CD1c-positive myeloid dendritic cell (primary cell): ENCODE data around the gene RNF145.
A peak's percentile ranks its signal among the peaks of the same experiment; 100 is the strongest.

Experiments
- DNase-seq: peaks from one replicate; pipeline ENCODE4 v3.0.0-alpha.2; 2016; ENCODE audit errors: extremely low spot score

RNF145 gene

DNA sequence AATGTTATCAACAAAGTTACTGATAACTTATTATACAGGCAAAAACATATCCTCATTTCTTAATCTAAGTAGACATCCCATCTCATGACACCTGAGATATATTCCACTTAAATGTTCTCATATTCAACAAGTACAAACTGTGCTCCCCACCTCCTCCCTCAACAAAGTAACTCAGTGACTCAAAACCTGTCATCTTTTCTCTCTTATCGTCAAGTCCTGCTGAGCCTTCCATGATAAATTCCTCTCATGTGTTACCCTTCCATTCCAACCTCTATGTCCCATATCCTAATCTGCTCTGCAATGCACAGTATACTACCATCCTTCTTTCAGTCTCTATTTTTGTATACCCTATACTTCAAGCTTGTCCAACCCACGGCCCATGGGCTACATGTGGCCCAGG is 13.6 kb downstream of the RNF145 start:
- no peak for DNase-seq

DNA sequence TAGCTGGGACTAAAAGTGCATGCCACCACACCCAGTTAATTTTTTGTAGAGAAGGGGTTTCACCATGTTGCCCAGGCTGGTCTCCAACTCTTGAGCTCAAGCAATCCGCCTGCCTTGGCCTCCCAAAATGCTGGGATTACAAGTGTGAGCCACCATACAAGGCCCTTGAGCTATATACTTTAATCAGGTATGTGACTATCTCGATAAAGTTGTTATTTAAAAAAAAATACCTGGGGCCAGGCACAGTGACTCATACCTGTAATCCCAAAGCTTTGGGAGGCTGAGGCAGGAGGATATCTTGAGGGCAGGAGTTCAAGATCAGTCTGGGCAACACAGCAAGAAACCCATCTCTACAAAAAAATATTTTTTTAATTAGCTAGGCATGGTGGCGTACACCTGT is 19.2 kb downstream of the RNF145 start:
- no peak for DNase-seq

DNA sequence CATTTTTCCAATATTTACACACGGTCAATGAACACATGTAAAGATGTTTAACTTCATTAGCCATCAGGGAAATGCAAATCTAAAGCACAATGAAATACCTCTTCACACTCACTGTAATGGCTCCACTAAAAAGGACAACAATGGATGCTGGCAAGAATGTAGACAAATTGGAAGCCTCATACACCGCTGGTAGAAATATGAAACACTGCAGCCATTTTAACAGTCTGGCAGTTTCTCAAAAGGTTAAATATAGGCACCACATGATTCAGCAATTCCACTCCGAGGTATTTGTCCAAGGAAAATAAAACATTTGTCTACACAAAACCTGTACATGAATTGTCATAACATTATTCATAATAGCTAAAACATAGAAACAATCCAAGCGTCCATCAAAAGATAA is 20.0 kb downstream of the RNF145 start:
- DNase-seq, result no peak

DNA sequence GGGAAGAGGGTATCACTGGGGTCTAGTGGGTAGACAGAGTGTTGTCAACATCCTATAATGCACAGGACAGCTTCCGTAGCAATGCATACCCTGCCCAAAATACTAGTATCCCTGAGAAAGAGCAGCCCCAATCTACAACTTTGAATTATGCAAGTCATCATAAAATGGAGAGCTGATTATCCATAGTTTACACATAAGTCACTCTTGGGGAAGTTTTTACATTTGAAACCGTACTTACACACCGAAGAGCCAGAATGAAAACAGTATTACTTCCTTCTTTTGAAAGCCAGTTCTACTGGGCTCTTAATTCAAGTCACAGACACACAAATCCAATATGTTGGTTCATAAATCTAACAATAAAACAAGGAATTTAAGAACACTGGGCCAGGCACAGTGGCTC is 21.6 kb downstream of the RNF145 start:
- DNase-seq, result peak; percentile 62

DNA sequence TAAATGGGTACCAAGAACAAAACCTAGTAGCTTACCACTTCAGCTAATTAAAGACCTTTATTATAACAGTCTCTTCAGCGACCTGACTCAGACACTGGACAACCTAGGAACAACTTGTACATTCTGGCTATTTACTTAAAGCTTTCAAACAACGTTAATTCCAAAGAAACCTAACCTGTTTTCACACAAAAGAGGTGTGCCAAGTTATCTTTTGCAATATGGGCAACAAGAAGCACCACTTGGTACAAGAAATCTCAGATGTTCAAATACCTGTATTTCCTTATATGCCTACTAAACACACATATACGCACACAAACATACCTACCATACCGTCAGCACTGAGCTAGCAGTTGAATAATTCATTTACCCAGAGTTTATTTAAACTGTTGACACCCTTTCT is 23.0 kb downstream of the RNF145 start:
- DNase-seq, result no peak

DNA sequence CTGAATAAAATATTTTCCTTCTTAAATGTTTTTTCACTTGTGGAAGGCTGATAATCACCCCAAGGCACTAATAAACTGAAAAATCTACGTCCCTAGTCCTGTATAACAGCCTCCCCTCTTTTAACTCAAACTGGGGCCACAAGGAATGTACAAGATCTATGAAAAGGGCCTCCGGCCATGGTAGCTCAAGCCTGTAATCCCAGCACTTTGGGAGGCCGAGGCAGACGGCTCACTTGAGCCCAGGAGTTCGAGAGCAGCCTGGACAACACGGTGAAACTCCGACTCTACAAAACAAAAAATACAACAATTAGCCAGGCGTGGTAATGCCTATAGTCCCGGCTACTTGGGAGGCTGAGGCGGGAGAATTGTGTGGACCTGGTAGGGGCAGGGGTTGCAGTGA is 23.6 kb downstream of the RNF145 start:
- DNase-seq, result no peak

DNA sequence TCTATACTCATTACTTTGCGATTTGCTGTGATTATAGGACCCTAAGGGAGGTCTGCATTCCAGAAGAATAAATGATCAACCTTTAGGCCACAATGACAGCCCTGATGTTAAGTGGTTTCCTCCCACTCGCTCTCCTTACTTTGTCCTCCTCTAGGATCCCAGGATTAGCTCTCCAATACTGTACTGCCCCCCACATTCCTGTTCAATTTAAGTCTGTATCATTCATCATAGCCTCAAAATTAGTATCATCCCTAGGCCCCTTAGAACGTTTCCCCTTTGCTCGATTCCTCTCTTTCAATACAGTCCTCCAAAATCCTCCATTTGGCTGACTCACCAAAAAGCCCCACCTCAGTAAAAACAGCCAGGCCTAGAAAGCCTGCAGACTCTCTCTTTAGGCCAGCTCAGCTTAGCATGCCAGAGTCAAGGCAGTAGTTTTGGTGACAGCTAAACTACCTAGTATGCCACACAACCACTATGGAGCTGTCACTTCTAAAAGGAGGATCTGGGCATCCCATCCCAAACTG is 24.4 kb downstream of the RNF145 start:
- DNase-seq, result peak; percentile 26

DNA sequence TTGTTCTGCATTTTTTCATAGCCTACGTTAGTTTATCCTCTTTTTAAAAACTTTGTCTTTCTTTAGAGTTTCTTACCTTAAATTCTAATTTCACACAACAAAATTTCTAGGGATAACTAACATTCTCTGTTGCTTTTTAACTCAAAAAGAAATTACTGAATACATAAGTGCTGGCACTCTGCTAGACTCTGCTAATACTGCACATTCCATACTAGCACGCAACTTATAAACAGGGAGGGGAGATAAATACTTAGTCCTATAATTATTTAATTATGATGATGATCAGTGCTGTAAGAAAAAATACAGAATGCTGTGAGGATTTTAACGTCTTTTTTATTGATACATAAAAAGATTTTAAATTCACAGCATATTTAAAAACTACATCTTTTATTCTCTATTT is 25.1 kb downstream of the RNF145 start:
- DNase-seq, result no peak

DNA sequence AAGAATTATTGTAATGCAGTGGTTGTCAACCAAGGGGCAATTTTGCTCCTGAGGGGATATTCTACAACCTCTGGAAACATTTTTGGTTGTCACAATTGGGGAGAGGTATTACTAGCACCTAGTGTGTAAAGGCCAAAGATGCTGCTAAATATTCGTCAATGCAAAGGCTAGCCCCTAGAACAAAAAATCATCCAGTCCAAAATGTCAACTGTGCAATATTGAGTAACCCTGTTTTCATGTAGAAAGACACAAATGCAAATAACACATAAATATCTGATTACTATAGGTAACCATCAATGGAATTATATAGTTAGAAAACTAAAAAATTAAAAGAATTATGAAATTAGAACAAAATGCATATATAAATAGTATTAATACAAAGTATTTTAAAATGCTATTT is 26.1 kb downstream of the RNF145 start:
- DNase-seq, result no peak

DNA sequence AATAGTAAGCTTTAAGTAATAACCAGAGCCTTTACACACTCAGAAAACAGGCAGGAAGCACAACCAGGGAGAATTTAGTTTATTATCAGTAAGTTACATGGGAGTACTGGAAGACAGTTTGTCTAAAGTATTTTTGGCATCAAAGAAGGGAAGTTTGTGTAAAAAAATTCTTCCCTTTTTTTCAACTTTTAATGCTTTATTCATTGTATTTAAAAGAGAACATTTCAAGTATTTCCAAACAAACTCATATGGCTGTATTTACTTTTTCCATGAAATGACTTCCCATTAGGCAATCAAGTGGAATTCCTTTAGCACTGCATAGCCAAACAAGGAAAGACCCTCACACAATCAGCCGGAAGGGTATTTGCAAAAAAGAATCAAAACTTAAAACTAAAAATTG is 26.7 kb downstream of the RNF145 start:
- DNase-seq, result peak; percentile 64

DNA sequence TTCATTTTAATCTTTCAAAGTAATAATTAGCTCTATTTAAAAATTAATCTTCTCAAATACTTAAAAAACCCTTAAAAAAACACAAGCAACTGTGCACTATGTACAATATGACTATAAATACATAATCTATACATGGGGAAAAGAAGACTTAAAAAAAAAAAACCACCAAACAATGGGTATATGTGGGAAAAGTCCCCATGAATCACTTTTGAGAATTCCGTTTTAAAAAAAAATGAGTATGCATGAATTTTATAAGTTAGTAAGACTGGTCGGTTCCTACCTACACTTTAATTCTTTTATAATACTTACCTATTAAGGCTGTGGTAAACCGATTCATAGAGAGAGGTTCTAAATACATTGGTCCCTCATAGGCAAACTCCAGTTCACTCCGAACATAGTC is 27.7 kb downstream of the RNF145 start:
- DNase-seq, result no peak

DNA sequence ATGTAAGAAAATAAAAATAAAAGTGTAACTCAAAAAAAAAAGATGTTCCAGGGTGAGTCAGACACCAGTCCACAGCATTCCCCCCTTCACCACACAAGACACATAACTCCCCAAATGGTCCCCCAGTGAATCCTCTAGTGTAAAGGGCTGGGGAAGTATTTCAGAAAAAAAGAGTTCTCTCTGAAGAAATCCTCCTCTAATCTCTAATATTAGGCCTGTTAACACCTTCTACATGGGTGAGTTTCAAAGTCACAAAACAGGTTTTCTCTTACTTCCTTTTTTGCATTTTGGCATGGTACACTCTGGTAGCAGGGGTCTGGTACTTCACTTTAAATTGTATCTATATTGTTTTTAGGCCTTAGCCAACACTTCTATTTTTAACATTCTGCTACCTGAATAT is 28.2 kb downstream of the RNF145 start:
- DNase-seq, result peak; percentile 13

DNA sequence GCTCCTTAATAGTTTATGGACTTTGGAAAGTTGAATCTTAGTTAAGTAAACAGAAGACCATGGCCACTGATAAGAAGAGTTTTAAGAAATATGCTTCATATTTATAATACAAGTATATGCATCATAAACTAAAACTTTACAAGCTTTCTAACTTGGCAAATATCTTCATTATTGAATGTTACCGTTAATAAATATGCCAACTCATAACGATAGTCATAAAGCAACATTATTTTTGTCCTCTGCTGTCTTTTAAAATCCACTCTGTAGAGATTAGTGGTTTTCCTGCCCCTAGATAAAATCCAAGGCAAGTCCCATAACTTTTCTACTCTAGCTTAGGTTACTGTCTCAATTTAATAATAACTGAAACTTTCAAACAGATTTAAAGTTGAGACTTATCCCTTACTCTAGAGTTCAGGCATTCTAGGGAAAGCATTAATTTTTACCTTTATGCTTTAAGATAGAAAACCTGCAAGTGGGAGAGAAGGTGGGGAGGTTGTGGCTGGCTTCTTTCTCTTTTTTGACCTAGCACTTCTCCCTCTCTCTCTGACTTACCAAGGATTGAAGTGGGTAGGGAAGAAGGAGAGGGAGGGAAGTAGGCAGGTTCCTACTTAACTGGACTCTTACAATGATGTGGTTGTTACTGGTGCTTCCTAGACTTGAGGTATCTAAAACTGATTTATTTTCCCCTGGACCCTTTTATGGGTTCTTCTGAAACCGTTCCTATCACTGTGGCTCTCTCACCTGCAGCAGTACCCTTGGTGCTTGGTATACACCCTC is 29.6 kb downstream of the RNF145 start:
- DNase-seq, result peak; percentile 36

DNA sequence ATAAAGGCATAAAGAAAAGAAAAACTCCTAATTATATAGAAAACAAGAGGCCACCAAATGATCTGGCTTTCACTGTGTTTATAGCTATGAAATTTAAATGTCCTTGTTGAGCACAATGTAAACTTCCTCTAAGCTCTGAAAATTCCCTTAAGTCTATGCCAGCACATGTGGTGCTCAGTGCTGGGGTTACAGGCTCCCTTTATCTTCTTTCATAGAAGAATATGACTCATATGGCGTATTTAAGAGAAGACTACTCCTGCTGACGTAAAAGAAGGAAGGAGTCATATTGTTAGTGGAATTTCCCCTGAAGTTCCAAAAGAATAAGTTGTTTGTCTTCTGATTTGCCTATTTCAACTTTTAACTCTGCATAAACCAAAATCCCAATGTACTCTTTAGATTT is 30.4 kb downstream of the RNF145 start:
- peak; percentile 87 for DNase-seq

DNA sequence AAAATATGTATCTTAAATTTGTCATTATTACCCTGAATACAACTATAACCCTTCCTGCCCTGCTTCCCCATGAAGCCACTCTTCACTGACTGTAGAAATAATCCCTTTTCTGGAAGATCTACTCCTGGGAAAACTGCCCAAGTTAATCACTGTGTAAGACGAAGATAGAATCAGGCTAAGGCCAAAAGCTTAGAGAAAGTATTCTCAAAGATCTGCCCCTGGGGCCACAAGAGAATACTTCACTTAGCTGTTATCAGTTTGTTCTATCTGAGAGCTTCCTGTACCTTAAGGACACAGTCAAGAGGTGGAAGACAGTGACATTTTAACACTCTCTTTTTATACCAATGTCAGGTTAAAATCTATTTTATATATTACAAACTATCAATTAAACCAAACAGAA is 33.8 kb downstream of the RNF145 start:
- DNase-seq, result no peak

DNA sequence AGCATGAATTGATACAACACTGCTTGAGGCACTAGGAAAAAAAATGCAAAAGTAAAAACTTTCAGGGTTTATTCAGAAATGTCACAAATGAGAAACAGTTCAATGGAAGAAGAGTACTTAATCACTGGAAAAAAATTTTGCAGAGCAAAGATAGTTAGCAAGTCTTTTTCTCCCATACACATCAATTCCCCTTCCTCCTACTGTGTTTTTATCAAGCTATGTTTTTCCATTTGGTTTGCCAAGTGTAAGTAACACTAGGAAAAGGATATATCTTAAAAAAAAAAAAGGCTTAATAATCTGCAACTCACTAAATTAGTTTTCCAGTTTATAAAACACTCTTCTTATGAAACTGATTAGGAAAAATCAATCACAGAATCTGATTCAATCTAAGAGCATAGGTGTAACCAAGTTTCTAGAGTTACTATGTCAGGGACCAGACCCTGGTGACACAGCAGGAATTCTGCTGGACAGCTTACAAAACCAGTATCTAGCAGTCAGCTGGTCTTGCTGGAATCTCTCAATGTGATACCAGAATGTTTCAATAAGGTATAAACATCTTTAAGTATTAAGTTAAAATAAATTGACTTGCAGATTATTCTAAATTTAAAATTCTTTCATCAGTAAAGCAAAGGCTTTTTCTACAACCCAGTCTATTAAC is 34.7 kb downstream of the RNF145 start:
- DNase-seq, result no peak

DNA sequence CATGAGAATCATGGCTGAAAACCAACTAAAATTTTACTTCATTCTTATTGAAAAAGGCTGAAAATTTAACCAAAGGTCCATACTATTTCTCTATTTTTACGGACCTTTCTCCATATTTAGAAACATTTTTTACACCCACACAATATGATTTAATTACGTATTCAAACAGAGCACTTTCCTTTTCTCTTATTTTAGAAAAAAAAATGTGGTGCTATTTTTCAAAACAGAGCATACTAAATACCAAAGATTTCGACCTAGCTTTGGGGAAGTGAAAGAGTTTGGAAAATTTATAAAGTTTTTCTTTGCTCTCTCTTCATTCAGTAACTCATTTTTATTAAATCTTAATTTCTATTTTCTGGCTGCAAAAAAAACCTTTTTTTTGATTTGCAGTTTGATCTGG is 38.1 kb downstream of the RNF145 start:
- peak; percentile 21 for DNase-seq

DNA sequence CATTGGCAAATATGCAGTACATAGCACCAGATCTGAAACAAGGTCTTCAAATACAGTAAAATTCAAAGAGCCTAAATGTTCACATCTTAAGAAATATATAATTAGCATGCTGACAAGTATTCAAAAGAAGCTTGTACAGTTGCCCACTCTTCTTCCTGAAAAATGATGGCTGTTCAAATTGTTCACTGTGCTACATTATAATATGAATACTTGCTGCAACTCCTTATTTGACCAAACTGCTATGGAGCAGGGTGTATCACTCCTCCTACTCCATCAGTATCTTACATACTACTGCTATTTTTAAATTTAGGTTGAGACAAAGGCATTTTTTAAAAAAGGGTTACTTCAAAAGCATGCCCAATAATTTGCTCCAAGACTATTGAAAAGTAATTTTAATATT is 39.3 kb downstream of the RNF145 start:
- no peak for DNase-seq

DNA sequence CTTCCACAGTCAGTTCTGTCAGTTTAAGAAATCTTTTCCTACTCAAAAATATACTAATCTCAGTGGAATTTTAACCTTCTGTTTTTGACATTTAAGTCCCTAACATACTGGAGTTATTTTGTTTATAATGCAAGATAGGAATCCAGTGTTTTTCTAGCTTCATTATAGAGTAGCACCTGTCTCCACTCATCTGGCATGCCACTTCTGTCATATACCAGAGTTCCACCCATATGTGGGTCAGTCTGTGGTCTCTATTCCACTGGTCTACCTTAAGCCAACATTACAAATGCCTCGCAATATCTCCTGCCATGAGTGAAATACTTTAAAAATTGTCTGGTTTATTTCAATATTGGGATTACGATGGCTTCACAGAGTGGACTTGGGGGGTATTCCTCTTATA is 42.9 kb downstream of the RNF145 start:
- DNase-seq, result no peak

DNA sequence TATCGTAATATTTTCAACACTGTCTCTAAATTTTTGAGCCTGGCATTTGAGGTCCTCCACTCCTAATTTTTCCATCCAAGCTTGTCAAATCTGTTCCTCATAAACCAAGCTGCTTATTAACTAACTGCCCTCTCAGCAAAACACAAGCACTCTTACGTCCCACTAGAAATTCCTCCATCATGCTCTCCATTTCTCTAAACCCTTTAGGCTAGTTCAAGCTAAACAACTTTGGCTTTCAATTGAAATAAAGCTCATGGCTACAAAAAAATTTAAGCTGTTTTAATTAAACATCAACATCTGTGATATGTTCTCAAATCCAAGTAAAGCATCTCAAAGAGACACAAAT is 45.7 kb downstream of the RNF145 start:
- no peak for DNase-seq

DNA sequence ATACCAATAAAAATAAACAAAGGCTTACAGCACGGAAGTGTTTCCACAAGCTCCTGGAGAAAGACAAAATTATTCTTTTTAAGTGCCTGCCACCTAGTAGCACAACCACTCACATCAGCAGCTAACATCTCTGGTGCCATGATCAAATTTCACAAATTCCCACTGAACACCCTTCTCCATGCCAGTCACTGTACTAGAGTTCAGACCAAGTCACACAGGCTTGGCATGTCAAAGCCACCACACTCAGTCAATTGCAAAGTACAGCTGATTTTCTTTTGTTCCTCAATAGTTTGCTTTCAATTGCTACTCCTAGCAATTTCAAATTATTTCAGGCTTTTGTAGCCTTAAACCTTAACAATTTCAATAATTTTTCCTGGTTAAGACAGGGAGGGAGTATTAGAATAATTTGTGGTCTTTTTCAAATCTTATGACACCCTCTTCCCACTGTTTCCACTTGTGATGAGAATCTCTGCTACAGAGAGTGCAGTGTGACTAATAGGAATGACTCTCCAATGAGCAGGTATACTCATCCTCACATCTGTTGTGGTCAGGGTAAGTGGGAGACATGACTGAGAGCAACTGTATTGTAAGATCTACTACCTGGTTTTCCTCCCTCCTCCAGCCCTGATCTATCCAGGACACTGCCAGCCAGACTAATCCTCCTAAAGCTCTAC is 46.2 kb downstream of the RNF145 start:
- DNase-seq, result no peak

DNA sequence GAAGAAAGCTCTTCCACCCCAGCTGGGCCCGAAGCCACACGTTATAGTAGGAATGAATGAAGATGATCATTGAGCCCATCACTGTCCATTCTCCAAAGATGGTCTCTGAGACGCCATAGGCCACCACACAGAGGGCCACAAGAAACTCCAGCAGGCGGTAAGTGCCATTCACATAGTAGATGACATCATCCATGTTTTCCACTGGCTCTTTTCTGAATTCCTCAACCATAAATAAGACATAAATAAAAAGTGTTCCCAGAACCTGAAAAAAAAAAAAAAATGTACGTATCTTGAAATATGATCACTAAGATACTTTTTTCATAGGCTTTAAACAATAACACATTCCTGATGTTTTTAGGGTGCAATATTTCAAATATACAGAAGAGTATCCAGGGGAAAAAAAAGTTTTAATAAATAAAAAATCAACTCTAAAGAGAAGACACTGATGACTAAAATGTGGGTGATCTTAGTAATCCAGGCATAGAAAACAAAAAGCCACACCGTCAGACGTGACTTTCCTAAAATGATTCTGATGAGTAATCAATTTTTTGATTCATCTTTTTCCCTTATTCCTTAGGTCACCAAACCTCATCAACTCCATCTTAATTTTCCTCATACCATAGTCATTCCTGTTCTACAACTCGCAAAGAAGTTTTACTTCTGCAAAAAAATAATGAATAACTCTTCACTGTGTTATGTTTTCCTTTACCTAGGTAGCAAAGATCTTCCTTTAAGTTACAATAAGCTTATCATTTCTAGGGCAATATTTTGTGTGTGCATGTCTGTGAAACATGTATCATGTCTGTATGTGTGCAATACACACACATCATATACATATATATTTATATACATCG is 47.8 kb downstream of the RNF145 start:
- no peak for DNase-seq
